Astrocyte of the spinal cord (primary cell): ENCODE measurements around the gene EEF1AKMT1.

ENCODE experiments used
- DNase-seq: peaks from one replicate; pipeline ENCODE4 v3.0.0; 2011; ENCODE audit warnings: low read depth, low spot score
- H3K4me3 ChIP-seq: 2 replicates; pipeline ENCODE4 v1.5.1; 2011; ENCODE audit warnings: low read depth, mild to moderate bottlenecking, low read length, moderate library complexity
- CTCF ChIP-seq: IDR thresholded peaks from 2 replicates; pipeline ENCODE4 v1.5.1; 2012; ENCODE audit warnings: low read depth, mild to moderate bottlenecking, low read length, inconsistent platforms
- in situ Hi-C: cut with HindIII; loops from 2 replicates; pipeline ENCODE4 v1.10.0; 2017; ENCODE audit warnings: low sequenced_read_pairs

EEF1AKMT1 gene

GRCh38 chr13:20721058-20721453 lies 52.7 kb downstream of the EEF1AKMT1 start:
- in situ Hi-C loops = no loop called here
- TF ChIP-seq CTCF = no peak
- no peak overlapping the region for H3K4me3 ChIP-seq
- DNase-seq = no peak

- TF ChIP-seq CTCF = no peak
- H3K4me3 ChIP-seq = no peak overlapping the region
- in situ Hi-C loops = no loop called here
- no peak for DNase-seq
Observed at GRCh38 chr13:20720499-20720898, 53.3 kb downstream of the EEF1AKMT1 start.

- no peak for DNase-seq
- TF ChIP-seq CTCF = no peak
- in situ Hi-C loops = no loop called here
- no peak overlapping the region for H3K4me3 ChIP-seq
Observed at GRCh38 chr13:20719783-20720182, 54.0 kb downstream of the EEF1AKMT1 start.

GRCh38 chr13:20718958-20719566 lies 54.7 kb downstream of the EEF1AKMT1 start:
- DNase-seq = no peak
- TF ChIP-seq CTCF = no peak
- H3K4me3 ChIP-seq = no peak overlapping the region
- in situ Hi-C loops = no loop called here

- in situ Hi-C loops = no loop called here
- no peak for TF ChIP-seq CTCF
- no peak overlapping the region for H3K4me3 ChIP-seq
- DNase-seq = no peak
Observed at GRCh38 chr13:20717581-20718542, 55.9 kb downstream of the EEF1AKMT1 start.

GRCh38 chr13:20716951-20717350 lies 56.8 kb downstream of the EEF1AKMT1 start:
- H3K4me3 ChIP-seq = no peak overlapping the region
- DNase-seq = no peak
- in situ Hi-C loops = no loop called here
- TF ChIP-seq CTCF = no peak
